ENCODE results near the gene CTSD.

DNA sequence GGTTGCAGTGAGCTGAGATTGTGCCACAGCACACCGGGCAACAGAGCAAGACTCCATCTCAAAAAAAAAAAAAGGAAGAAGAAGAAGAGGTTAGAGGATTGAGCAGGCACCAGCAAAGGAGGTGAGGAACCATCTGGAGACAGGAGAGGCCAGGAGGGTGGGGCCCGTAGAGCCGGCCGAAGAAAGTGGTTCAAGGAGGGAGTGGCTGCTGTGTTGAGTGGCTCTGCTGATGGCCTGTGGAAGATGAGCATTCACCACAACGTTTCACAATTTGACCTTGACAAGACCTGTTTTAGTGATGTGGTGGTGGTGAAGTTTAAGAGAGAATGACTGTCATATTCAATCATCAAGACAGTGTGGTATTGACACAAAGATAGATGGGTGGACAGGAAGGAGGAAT is 6.8 kb upstream of the CTSD start:
- TF ChIP-seq, protein P1, sequence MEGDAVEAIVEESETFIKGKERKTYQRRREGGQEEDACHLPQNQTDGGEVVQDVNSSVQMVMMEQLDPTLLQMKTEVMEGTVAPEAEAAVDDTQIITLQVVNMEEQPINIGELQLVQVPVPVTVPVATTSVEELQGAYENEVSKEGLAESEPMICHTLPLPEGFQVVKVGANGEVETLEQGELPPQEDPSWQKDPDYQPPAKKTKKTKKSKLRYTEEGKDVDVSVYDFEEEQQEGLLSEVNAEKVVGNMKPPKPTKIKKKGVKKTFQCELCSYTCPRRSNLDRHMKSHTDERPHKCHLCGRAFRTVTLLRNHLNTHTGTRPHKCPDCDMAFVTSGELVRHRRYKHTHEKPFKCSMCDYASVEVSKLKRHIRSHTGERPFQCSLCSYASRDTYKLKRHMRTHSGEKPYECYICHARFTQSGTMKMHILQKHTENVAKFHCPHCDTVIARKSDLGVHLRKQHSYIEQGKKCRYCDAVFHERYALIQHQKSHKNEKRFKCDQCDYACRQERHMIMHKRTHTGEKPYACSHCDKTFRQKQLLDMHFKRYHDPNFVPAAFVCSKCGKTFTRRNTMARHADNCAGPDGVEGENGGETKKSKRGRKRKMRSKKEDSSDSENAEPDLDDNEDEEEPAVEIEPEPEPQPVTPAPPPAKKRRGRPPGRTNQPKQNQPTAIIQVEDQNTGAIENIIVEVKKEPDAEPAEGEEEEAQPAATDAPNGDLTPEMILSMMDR (IDR thresholded peaks at IDR 0.05; ENCODE audit: low read depth, low read length, missing input control): no peak
- TF ChIP-seq HNF4A (conservative IDR thresholded peaks at IDR 0.05) (no peak), TAF1 (conservative IDR thresholded peaks at IDR 0.05) (no peak), JUND (IDR thresholded peaks at IDR 0.05) (no peak), SP1 (IDR thresholded peaks at IDR 0.05) (no peak), NR2F2 (IDR thresholded peaks at IDR 0.05) (no peak), FOXA1 (IDR thresholded peaks at IDR 0.05) (no peak), GABPA (IDR thresholded peaks at IDR 0.05 in 1 of 2, conservative IDR thresholded peaks at IDR 0.05 in 1 of 2) (no peak), RAD21 (IDR thresholded peaks at IDR 0.05) (no peak), RXRA (IDR thresholded peaks at IDR 0.05) (no peak), HNF4G (IDR thresholded peaks at IDR 0.05) (no peak), EGR1 (IDR thresholded peaks at IDR 0.05; ENCODE audit: low read depth in 2 of 2) (no peak)
- TF ChIP-seq, protein P2, sequence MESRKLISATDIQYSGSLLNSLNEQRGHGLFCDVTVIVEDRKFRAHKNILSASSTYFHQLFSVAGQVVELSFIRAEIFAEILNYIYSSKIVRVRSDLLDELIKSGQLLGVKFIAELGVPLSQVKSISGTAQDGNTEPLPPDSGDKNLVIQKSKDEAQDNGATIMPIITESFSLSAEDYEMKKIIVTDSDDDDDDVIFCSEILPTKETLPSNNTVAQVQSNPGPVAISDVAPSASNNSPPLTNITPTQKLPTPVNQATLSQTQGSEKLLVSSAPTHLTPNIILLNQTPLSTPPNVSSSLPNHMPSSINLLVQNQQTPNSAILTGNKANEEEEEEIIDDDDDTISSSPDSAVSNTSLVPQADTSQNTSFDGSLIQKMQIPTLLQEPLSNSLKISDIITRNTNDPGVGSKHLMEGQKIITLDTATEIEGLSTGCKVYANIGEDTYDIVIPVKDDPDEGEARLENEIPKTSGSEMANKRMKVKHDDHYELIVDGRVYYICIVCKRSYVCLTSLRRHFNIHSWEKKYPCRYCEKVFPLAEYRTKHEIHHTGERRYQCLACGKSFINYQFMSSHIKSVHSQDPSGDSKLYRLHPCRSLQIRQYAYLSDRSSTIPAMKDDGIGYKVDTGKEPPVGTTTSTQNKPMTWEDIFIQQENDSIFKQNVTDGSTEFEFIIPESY (IDR thresholded peaks at IDR 0.05): no peak
- TF ChIP-seq, protein P3, sequence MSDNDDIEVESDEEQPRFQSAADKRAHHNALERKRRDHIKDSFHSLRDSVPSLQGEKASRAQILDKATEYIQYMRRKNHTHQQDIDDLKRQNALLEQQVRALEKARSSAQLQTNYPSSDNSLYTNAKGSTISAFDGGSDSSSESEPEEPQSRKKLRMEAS (IDR thresholded peaks at IDR 0.05): no peak

All from liver (tissue), 3 donors.